ENCODE measurements around the gene BEGAIN.

Gene BEGAIN

GRCh38 chr14:100500128-100500527 is 87.1 kb downstream of the BEGAIN start:
- no peak for TF ChIP-seq CTCF (IDR thresholded peaks at IDR 0.05)
- H3K4me3 ChIP-seq (ENCODE audit: low read depth in 1 of 2, low read length in 1 of 2), result no peak overlapping the region
- H3K4me1 ChIP-seq (ENCODE audit: control insufficient read depth in 1 of 2, insufficient read depth in 1 of 2, low read depth in 1 of 2, low read length in 1 of 2), result no peaks in the 10 kb centered on the region
- no peaks in the 10 kb centered on the region for H3K9me3 ChIP-seq
- no peak overlapping the region for H3K27ac ChIP-seq
- H3K36me3 ChIP-seq, result no peaks in the 10 kb centered on the region
- no peaks in the 10 kb centered on the region for H3K27me3 ChIP-seq

GRCh38 chr14:100498068-100498467 is 89.1 kb downstream of the BEGAIN start:
- no peak overlapping the region for H3K27ac ChIP-seq
- H3K27me3 ChIP-seq, result no peaks in the 10 kb centered on the region
- no peaks in the 10 kb centered on the region for H3K9me3 ChIP-seq
- no peak overlapping the region for H3K4me3 ChIP-seq (ENCODE audit: low read depth in 1 of 2, low read length in 1 of 2)
- TF ChIP-seq CTCF (IDR thresholded peaks at IDR 0.05), result no peak
- no peaks in the 10 kb centered on the region for H3K4me1 ChIP-seq (ENCODE audit: control insufficient read depth in 1 of 2, insufficient read depth in 1 of 2, low read depth in 1 of 2, low read length in 1 of 2)
- H3K36me3 ChIP-seq, result no peaks in the 10 kb centered on the region

GRCh38 chr14:100495917-100496316 is 91.3 kb downstream of the BEGAIN start:
- no peaks in the 10 kb centered on the region for H3K36me3 ChIP-seq
- H3K27me3 ChIP-seq, result no peaks in the 10 kb centered on the region
- no peaks in the 10 kb centered on the region for H3K4me1 ChIP-seq (ENCODE audit: control insufficient read depth in 1 of 2, insufficient read depth in 1 of 2, low read depth in 1 of 2, low read length in 1 of 2)
- H3K4me3 ChIP-seq (ENCODE audit: low read depth in 1 of 2, low read length in 1 of 2), result no peak overlapping the region
- no peak overlapping the region for H3K27ac ChIP-seq
- TF ChIP-seq CTCF (IDR thresholded peaks at IDR 0.05), result no peak
- H3K9me3 ChIP-seq, result no peaks in the 10 kb centered on the region

GRCh38 chr14:100494645-100495044 is 92.6 kb downstream of the BEGAIN start:
- no peaks in the 10 kb centered on the region for H3K9me3 ChIP-seq
- TF ChIP-seq CTCF (IDR thresholded peaks at IDR 0.05), result no peak

GRCh38 chr14:100490252-100490651 is 97.0 kb downstream of the BEGAIN start:
- TF ChIP-seq CTCF (IDR thresholded peaks at IDR 0.05), result no peak
- Histone ChIP-seq H3K36me3 (no peaks in the 10 kb centered on the region), H3K9me3 (no peaks in the 10 kb centered on the region), H3K27ac (no peak overlapping the region), H3K4me1 (ENCODE audit: control insufficient read depth in 1 of 2, insufficient read depth in 1 of 2, low read depth in 1 of 2, low read length in 1 of 2) (no peaks in the 10 kb centered on the region), H3K27me3 (no peaks in the 10 kb centered on the region), H3K4me3 (ENCODE audit: low read depth in 1 of 2, low read length in 1 of 2) (no peak overlapping the region)

More at GRCh38 chr14:100494645-100495044, 92.6 kb downstream of the BEGAIN start:
- Histone ChIP-seq H3K4me1 (ENCODE audit: control insufficient read depth in 1 of 2, insufficient read depth in 1 of 2, low read depth in 1 of 2, low read length in 1 of 2) (no peaks in the 10 kb centered on the region), H3K27ac (no peak overlapping the region), H3K27me3 (no peaks in the 10 kb centered on the region), H3K36me3 (no peaks in the 10 kb centered on the region), H3K4me3 (ENCODE audit: low read depth in 1 of 2, low read length in 1 of 2) (no peak overlapping the region)

- Histone ChIP-seq H3K9me3 (no peaks in the 10 kb centered on the region), H3K36me3 (peaks cover 12% of the 10 kb centered on the region), H3K4me1 (ENCODE audit: control insufficient read depth in 1 of 2, insufficient read depth in 1 of 2, low read depth in 1 of 2, low read length in 1 of 2) (no peaks in the 10 kb centered on the region), H3K27me3 (no peaks in the 10 kb centered on the region), H3K27ac (no peak overlapping the region), H3K4me3 (ENCODE audit: low read depth in 1 of 2, low read length in 1 of 2) (no peak overlapping the region)
- no peak for TF ChIP-seq CTCF (IDR thresholded peaks at IDR 0.05)
Observed at GRCh38 chr14:100488057-100488456, 99.2 kb downstream of the BEGAIN start.

All from neutrophil (primary cell).